GM18868 (cell line): ENCODE results near the gene CTRB2.
"Not testable (repeated sequence)": the region's sequence is repeated elsewhere in the genome, so short reads cannot be mapped to it uniquely, and the experiment has no call there.

Source experiments
- ATAC-seq: cut with Tn5 transposase; IDR thresholded peaks from one replicate; pipeline ENCODE4 v1.9.1; 2021; ENCODE audit warnings: mild to moderate bottlenecking, moderate library complexity; ENCODE audit not compliant: unreplicated experiment

CTRB2 gene

GRCh38 chr16:75242436-75243078 is 35.6 kb upstream of the CTRB2 start:
- not testable (repeated sequence) for ATAC-seq

- no peak for ATAC-seq
Measured at GRCh38 chr16:75241955-75242354, 35.0 kb upstream of the CTRB2 start.

- no peak for ATAC-seq
Measured at GRCh38 chr16:75241412-75241811, 34.5 kb upstream of the CTRB2 start.

GRCh38 chr16:75240633-75241032 is 33.7 kb upstream of the CTRB2 start:
- not testable (repeated sequence) for ATAC-seq

- no peak for ATAC-seq
Measured at GRCh38 chr16:75239542-75240122, 32.7 kb upstream of the CTRB2 start.

- ATAC-seq: no peak
Measured at GRCh38 chr16:75238853-75239541, 32.0 kb upstream of the CTRB2 start.

GRCh38 chr16:75238132-75238852 is 31.3 kb upstream of the CTRB2 start:
- ATAC-seq: no peak

- ATAC-seq: no peak
Measured at GRCh38 chr16:75237398-75238131, 30.6 kb upstream of the CTRB2 start.

GRCh38 chr16:75236736-75237397 is 29.9 kb upstream of the CTRB2 start:
- no peak for ATAC-seq

- ATAC-seq: no peak
Measured at GRCh38 chr16:75236232-75236631, 29.3 kb upstream of the CTRB2 start.

GRCh38 chr16:75235721-75236193 is 28.8 kb upstream of the CTRB2 start:
- no peak for ATAC-seq

GRCh38 chr16:75234856-75235696 is 28.1 kb upstream of the CTRB2 start:
- no peak for ATAC-seq

GRCh38 chr16:75233611-75233938 is 26.6 kb upstream of the CTRB2 start:
- ATAC-seq: no peak

GRCh38 chr16:75231570-75231969 is 24.6 kb upstream of the CTRB2 start:
- no peak for ATAC-seq

- ATAC-seq: no peak
Measured at GRCh38 chr16:75230471-75231110, 23.6 kb upstream of the CTRB2 start.

GRCh38 chr16:75229172-75230031 is 22.4 kb upstream of the CTRB2 start:
- ATAC-seq: no peak

GRCh38 chr16:75228143-75228976 is 21.4 kb upstream of the CTRB2 start:
- ATAC-seq: no peak
